KMS-11 (cell line): ENCODE data around the gene ARHGAP5.

ENCODE experiments used
- H2AFZ ChIP-seq: fragments of 200-600 bp; sonication (generic); 2 replicates; pipeline ENCODE4 v1.6.1; 2016; ENCODE audit warnings: antibody characterized with exemption, mixed run types, low read depth
- H3K27ac ChIP-seq: fragments of 200-600 bp; sonication (generic); 2 replicates; pipeline ENCODE4 v1.6.1; 2016; ENCODE audit warnings: mild to moderate bottlenecking, mixed run types
- H3K27me3 ChIP-seq: fragments of 200-600 bp; sonication (generic); 2 replicates; pipeline ENCODE4 v1.6.1; 2017; ENCODE audit warnings: mild to moderate bottlenecking, low read depth, mixed run types, moderate library complexity; ENCODE audit not compliant: insufficient read depth
- H3K36me3 ChIP-seq: fragments of 200-600 bp; sonication (generic); 2 replicates; pipeline ENCODE4 v1.6.1; 2017; ENCODE audit warnings: mild to moderate bottlenecking, mixed run types; ENCODE audit not compliant: insufficient read depth
- H3K4me1 ChIP-seq: fragments of 200-600 bp; sonication (generic); 2 replicates; pipeline ENCODE4 v1.6.1; 2016; ENCODE audit warnings: mild to moderate bottlenecking, low read depth, mixed run types; ENCODE audit not compliant: poor library complexity, severe bottlenecking
- H3K4me2 ChIP-seq: fragments of 200-600 bp; sonication (generic); 2 replicates; pipeline ENCODE4 v1.7.0; 2016; ENCODE audit warnings: mild to moderate bottlenecking, mixed run types
- H3K4me3 ChIP-seq: fragments of 200-600 bp; sonication (generic); IDR thresholded peaks from 2 replicates; pipeline ENCODE4 v1.6.1; 2017; ENCODE audit warnings: low read depth, low read length, mixed read lengths; ENCODE audit not compliant: insufficient read depth
- H3K79me2 ChIP-seq: fragments of 200-600 bp; sonication (generic); 2 replicates; pipeline ENCODE4 v1.6.1; 2016; ENCODE audit warnings: low read depth, mixed run types; ENCODE audit not compliant: insufficient read depth
- H3K9ac ChIP-seq: fragments of 200-600 bp; sonication (generic); 2 replicates; pipeline ENCODE4 v1.6.1; 2016; ENCODE audit warnings: mild to moderate bottlenecking, mixed run types
- H4K20me1 ChIP-seq: fragments of 200-600 bp; sonication (generic); 2 replicates; pipeline ENCODE4 v1.6.1; 2016; ENCODE audit warnings: mild to moderate bottlenecking, mixed run types; ENCODE audit not compliant: insufficient read depth
- CTCF ChIP-seq: fragments of 200-600 bp; sonication (generic); conservative IDR thresholded peaks from 2 replicates; pipeline ENCODE4 v1.6.1; 2017; ENCODE audit warnings: low read depth, mild to moderate bottlenecking, antibody characterized with exemption, low read length, moderate library complexity, mixed read lengths

Gene ARHGAP5

DNA sequence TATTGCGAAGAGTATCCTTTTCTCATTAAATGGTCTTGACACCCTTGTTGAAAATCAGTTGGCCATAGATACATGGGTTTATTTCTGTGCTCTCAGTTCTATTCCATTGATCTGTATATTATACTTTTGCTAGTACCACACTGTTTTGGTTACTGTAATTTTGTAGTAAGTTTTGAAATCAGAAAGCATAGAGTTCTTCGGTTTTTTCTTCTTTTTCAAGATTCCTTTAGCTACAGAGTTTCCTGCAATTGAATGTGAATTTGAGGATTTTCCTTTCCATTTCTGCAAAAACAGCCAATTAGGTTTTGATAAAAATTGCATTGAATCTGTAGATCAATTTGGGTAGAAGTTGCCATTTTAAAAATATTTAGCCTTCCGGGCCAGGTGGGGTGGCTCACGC, 60.2 kb downstream of the ARHGAP5 start:
- no peaks in the 10 kb centered on the region for H3K4me1 ChIP-seq
- no peaks in the 10 kb centered on the region for H4K20me1 ChIP-seq
- no peak overlapping the region for H2AFZ ChIP-seq
- no peak overlapping the region for H3K4me3 ChIP-seq
- H3K27ac ChIP-seq, result no peak overlapping the region
- no peaks in the 10 kb centered on the region for H3K36me3 ChIP-seq
- H3K27me3 ChIP-seq, result no peaks in the 10 kb centered on the region
- H3K9ac ChIP-seq, result no peak overlapping the region
- no peaks in the 10 kb centered on the region for H3K79me2 ChIP-seq
- TF ChIP-seq CTCF, result no peak
- H3K4me2 ChIP-seq, result no peak overlapping the region

DNA sequence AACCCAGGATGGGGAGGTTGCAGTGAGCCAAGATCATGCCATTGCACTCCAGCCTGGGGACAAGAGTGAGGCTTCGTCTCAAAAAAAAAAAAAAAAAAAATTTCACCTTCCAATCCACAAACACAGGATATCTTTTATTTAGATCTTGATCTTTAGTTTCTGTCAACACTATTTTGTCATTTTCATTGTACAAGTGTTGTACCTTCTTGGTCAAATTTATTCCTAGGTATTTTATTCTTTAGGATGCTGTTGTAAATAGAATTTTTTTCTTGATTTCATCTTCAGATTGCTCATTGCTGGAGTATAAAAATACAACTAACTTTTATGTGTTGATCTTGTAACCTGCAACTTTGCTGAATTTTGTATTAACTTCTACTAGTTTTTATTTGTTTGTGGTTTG, 60.8 kb downstream of the ARHGAP5 start:
- Histone ChIP-seq H4K20me1 (no peaks in the 10 kb centered on the region), H3K4me1 (no peaks in the 10 kb centered on the region), H3K79me2 (no peaks in the 10 kb centered on the region), H3K27me3 (no peaks in the 10 kb centered on the region), H3K9ac (no peak overlapping the region), H2AFZ (no peak overlapping the region), H3K4me2 (no peak overlapping the region), H3K36me3 (no peaks in the 10 kb centered on the region), H3K4me3 (no peak overlapping the region), H3K27ac (no peak overlapping the region)
- no peak for TF ChIP-seq CTCF

DNA sequence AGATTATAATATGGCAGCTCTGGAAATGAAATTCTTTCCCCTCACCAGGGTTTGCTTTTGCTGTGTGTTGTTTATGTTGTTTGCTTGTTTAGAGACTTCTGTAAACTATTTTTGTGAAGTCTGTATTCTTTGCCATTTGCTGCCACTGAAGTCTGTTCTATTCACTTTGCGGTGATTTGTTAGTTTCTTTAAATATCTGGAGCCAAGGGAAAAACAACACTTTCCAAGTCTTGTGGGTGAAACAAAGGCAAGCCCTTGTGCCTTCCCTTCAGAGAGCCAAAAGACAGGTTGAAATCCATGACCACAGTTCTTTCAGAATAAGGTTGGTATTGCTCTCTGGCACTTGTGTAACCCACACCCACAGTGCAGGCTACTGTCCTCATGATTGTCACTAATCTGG, 65.2 kb downstream of the ARHGAP5 start:
- no peak for TF ChIP-seq CTCF
- Histone ChIP-seq H3K4me1 (no peaks in the 10 kb centered on the region), H3K9ac (no peak overlapping the region), H3K4me3 (no peak overlapping the region), H3K27me3 (no peaks in the 10 kb centered on the region), H3K36me3 (no peaks in the 10 kb centered on the region), H3K4me2 (no peak overlapping the region), H3K79me2 (no peaks in the 10 kb centered on the region), H3K27ac (no peak overlapping the region), H4K20me1 (no peaks in the 10 kb centered on the region), H2AFZ (no peak overlapping the region)

GRCh38 chr14:32142754-32143437, 65.8 kb downstream of the ARHGAP5 start:
- H3K4me2 ChIP-seq, result no peak overlapping the region
- no peaks in the 10 kb centered on the region for H3K4me1 ChIP-seq
- H3K27ac ChIP-seq, result no peak overlapping the region
- no peak for TF ChIP-seq CTCF
- no peaks in the 10 kb centered on the region for H4K20me1 ChIP-seq
- H3K79me2 ChIP-seq, result no peaks in the 10 kb centered on the region
- H3K27me3 ChIP-seq, result no peaks in the 10 kb centered on the region
- no peak overlapping the region for H3K9ac ChIP-seq
- H3K36me3 ChIP-seq, result no peaks in the 10 kb centered on the region
- no peak overlapping the region for H3K4me3 ChIP-seq
- H2AFZ ChIP-seq, result no peak overlapping the region
